ENCODE measurements around the gene ATP5PD.

ATP5PD gene

DNA sequence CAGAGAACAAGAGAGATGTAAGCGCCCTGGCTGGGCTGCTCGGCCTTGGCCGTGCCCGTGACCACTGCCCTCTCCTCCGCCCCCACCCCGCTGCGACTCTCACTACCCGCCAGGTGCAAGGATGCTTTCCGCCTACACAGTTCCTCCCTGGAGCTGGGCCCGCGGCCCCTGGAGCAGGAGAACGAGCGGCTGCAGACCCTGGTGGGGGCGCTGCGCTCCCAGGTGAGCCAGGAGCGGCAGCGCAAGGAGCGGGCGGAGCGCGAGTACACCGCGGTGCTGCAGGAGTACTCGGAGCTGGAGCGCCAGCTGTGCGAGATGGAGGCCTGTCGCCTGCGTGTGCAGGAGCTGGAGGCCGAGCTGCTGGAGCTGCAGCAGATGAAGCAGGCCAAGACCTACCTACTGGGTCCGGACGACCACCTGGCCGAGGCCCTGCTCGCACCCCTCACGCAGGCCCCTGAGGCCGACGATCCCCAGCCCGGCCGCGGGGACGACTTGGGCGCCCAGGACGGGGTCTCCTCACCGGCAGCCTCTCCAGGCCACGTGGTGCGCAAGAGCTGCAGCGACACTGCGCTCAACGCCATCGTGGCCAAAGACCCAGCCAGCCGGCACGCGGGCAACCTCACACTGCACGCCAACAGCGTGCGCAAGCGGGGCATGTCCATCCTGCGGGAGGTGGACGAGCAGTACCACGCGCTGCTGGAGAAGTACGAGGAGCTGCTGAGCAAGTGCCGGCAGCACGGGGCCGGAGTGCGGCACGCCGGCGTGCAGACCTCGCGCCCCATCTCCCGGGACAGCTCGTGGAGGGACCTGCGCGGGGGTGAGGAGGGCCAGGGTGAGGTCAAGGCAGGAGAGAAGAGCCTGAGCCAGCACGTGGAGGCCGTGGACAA is 43.5 kb downstream of the ATP5PD start:
- no peak for DNase-seq (ENCODE audit: low read depth)
- TF ChIP-seq, protein P1, sequence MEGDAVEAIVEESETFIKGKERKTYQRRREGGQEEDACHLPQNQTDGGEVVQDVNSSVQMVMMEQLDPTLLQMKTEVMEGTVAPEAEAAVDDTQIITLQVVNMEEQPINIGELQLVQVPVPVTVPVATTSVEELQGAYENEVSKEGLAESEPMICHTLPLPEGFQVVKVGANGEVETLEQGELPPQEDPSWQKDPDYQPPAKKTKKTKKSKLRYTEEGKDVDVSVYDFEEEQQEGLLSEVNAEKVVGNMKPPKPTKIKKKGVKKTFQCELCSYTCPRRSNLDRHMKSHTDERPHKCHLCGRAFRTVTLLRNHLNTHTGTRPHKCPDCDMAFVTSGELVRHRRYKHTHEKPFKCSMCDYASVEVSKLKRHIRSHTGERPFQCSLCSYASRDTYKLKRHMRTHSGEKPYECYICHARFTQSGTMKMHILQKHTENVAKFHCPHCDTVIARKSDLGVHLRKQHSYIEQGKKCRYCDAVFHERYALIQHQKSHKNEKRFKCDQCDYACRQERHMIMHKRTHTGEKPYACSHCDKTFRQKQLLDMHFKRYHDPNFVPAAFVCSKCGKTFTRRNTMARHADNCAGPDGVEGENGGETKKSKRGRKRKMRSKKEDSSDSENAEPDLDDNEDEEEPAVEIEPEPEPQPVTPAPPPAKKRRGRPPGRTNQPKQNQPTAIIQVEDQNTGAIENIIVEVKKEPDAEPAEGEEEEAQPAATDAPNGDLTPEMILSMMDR (conservative IDR thresholded peaks at IDR 0.05; ENCODE audit: control insufficient read depth, insufficient read depth, low read depth, low read length): no peak
- no peak overlapping the region for H3K4me3 ChIP-seq (ENCODE audit: control insufficient read depth, low read depth, low read length)

DNA sequence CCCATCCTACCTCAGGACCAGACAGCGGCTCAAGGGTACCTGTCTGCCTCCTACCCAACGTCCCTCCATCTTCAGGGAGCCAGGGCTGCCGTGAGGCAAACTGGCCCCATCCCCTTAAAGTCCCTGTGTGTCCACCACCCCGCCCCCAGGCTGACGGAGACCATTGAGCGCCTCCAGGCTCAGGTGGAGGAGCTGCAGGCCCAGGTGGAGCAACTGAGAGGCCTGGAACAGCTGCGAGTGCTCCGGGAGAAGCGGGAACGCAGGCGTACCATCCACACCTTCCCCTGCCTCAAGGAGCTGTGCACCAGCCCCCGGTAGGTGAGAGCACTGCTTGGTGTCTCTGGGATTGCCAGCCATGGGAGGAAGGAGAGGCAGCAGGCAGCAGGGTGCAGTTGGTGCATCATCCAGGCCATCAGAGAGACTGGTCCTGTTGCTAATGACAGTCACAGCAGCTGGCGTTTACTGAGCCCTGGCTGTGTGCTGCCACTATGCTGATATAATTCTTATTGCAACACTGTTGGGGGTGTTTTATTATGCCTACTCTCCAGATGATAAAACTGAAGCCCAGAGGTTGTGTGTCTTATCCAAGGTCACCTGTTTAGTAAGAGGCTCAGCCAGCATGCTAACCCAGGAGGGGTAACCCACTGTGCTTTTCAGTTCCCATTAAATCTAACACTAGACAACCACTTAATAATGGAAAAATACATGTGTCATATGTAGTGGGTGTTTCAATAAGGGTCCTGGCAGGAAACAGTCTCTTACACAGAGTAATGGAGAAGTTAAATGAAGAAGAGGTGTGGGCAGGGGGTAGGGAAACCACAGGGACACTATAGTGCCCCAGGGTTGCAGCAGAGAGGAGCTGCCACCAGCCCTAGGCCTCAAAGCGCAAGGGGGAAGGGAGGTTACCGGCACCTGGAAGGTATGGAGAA is 44.6 kb downstream of the ATP5PD start:
- DNase-seq (ENCODE audit: low read depth): no peak
- TF ChIP-seq, protein P1 (conservative IDR thresholded peaks at IDR 0.05; ENCODE audit: control insufficient read depth, insufficient read depth, low read depth, low read length): no peak
- H3K4me3 ChIP-seq (ENCODE audit: control insufficient read depth, low read depth, low read length): no peak overlapping the region

DNA sequence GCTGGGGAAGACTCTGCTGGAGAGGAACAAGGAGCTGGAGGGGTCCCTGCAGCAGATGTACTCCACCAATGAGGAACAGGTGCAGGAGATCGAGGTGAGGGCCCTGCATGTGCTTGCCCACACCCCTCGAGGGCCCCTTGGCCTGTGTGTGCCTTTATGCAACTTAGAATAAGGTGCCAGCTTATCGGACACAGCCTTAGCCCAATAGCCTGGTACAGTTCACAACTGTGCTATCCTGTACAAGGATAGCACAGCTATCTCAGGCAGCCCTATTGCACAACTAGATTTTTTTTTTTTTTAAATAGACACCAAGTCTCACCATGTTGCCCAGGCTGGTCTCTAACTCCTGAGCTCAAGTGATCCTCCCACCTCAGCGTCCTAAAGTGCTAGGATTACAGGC is 47.2 kb downstream of the ATP5PD start:
- H3K4me3 ChIP-seq (ENCODE audit: control insufficient read depth, low read depth, low read length): no peak overlapping the region
- no peak for DNase-seq (ENCODE audit: low read depth)
- TF ChIP-seq, protein P1 (conservative IDR thresholded peaks at IDR 0.05; ENCODE audit: control insufficient read depth, insufficient read depth, low read depth, low read length): no peak

DNA sequence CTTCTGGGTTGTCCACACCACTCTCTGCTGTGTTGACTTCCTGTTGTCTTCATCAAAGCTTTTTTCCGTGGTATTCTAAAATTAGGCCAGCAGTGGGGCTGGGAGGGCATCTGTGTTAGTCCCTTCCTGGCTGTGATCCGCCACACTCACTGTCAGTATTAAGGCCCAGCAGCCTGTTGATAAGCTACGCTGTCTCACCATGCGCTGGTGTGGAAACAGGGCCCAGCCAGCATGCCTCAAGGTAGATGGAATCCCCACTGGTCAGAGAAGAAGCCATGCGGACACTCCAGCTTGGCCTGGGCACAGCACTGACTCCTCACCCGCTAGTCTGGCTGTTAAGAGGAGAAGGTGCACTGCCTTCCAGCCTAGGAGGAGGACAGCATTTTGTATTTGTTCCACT is 48.0 kb downstream of the ATP5PD start:
- TF ChIP-seq, protein P1 (conservative IDR thresholded peaks at IDR 0.05; ENCODE audit: control insufficient read depth, insufficient read depth, low read depth, low read length): no peak
- no peak overlapping the region for H3K4me3 ChIP-seq (ENCODE audit: control insufficient read depth, low read depth, low read length)
- no peak for DNase-seq (ENCODE audit: low read depth)

DNA sequence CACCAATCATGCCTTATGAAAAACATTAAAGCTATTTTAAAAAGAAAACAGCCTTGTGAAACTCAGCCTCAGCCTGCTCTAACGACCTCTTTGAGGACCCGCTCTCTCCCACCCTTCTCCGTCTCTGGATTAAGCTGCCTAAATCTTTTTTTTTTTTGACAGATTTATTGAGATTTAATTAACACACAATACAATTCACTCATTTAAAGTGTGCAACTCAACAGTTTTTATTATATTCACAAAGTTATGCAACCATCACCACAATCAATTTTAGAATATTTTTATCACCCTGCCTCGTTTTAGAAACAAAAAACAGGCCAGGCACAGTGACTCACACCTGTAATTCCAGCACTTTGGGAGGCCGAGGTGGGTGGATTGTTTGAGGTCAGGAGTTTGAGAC is 50.9 kb downstream of the ATP5PD start:
- H3K4me3 ChIP-seq (ENCODE audit: control insufficient read depth, low read depth, low read length): no peak overlapping the region
- no peak for DNase-seq (ENCODE audit: low read depth)
- TF ChIP-seq, protein P1 (conservative IDR thresholded peaks at IDR 0.05; ENCODE audit: control insufficient read depth, insufficient read depth, low read depth, low read length): no peak

DNA sequence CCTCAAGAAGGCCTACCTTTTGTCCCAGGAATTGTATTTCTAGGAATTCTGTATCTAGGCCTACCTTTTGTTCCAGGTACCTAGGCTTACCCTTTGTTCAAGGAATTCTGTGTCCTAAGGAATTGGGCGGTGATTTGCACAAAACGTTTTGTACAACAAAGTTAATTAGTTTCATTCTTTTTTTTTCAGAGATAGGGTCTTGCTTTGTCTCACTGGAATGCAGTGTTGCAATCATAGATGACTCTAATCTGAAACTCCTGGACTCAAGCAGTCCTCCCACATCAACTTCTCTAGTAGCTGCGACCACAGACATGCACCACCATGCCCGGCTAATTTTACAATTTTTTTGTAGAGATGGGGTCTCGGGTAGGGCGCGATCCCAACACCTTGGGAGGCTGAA is 52.3 kb downstream of the ATP5PD start:
- no peak overlapping the region for H3K4me3 ChIP-seq (ENCODE audit: control insufficient read depth, low read depth, low read length)
- TF ChIP-seq, protein P1 (conservative IDR thresholded peaks at IDR 0.05; ENCODE audit: control insufficient read depth, insufficient read depth, low read depth, low read length): no peak
- DNase-seq (ENCODE audit: low read depth): peak; percentile 64

Data from fibroblast of mammary gland (primary cell).